Esophagus mucosa (tissue), 1 donor: Measurements from ENCODE around the gene MAG. TPM values are rescaled to one million over a fixed set of nuclear protein-coding genes. Genes with fewer than 3 reads are reported as not detected.

Experiments
- ATAC-seq: fragments of 200-7000 bp; cut with Tn5 transposase; one replicate; pipeline ENCODE4 v1.9.1; 2020
- total RNA-seq: library from RNA; stranded (reverse); gene quantifications from one replicate; pipeline ENCODE4 v1.2.4, GENCODE V29; 2023
- donor health status: DM: yes; HTN: yes; CAD: no.

MAG gene
- total RNA-seq, 1 donor from 2014 or later: not detected

DNA sequence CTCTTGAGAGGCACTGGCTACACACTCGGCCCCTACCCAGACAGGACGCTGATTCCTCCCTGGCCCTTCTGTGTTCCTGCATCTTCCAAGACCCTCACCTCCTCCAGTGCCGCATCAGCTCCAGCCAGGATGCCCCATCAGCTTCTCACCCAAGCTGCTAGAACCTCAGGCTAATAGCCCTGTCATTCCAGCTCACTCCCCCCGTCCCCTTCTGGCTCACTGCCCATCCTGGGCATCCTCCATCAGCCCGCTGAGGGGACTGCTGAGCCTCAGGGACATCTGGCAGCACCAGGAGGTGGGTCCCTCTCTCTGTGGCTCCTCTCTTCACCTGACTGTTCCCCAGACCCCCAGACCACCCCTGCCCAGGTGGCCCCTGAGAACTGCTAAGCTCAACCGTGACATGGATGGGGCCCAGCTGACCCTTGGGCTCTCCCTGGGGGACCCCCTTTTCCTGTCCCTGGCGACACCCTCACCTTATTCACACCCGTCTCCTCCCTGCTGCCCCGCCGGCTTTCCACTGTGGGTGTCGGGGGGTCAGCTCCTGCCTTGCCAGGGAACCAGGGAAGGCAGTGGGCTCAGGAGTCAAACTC is 71.1 kb downstream of the MAG start:
- no peak for ATAC-seq

Other genes starting within 250 kb of the MAG start
- gene FXYD3, start 176.3 kb upstream of the MAG start, total RNA-seq: 736 TPM
- 1.4 TPM for gene LGI4, start 157.1 kb upstream of the MAG start, total RNA-seq
- gene FXYD1, start 153.3 kb upstream of the MAG start, total RNA-seq: 2.1 TPM
- not detected for gene FXYD7, start 148.9 kb upstream of the MAG start, total RNA-seq
- gene FXYD5, start 137.4 kb upstream of the MAG start, total RNA-seq: 114 TPM
- gene FAM187B, start 63.4 kb upstream of the MAG start, total RNA-seq: not detected
- 66.6 TPM for gene LSR, start 43.2 kb upstream of the MAG start, total RNA-seq
- gene USF2, start 23.2 kb upstream of the MAG start, total RNA-seq: 72.3 TPM
- gene HAMP, start 9.6 kb upstream of the MAG start, total RNA-seq: not detected
- gene CD22, start 37.0 kb downstream of the MAG start, total RNA-seq: 2.5 TPM
- not detected for gene FFAR1, start 55.7 kb downstream of the MAG start, total RNA-seq
- gene FFAR3, start 66.3 kb downstream of the MAG start, total RNA-seq: not detected
- gene GPR42, start 78.9 kb downstream of the MAG start, total RNA-seq: not detected
- gene FFAR2, start 156.1 kb downstream of the MAG start, total RNA-seq: 1.8 TPM
- 338 TPM for gene KRTDAP, start 198.3 kb downstream of the MAG start, total RNA-seq
- gene DMKN, start 221.5 kb downstream of the MAG start, total RNA-seq: 406 TPM
- gene SBSN, start 236.2 kb downstream of the MAG start, total RNA-seq: 1,433 TPM
- gene GAPDHS, start 241.3 kb downstream of the MAG start, total RNA-seq: not detected